Bone marrow (tissue), 2 donors: ENCODE measurements around the gene CDR2.
A peak's percentile ranks its signal among the peaks of the same experiment; 100 is the strongest.
"Not testable (repeated sequence)": the region's sequence is repeated elsewhere in the genome, so short reads cannot be mapped to it uniquely, and the experiment has no call there.

Experiments used
- DNase-seq, 2 donors: peaks; one replicate each; lab custom pipeline; 2025; lab: John Stamatoyannopoulos, UW

Gene CDR2

GRCh38 chr16:22374311-22375116 lies at the start of gene CDR2:
Gene CDR2 (minus strand): TSS chr16:22374619. CDS start chr16:22374309, 310 bp downstream.
- DNase-seq: peak; percentile 74 to 94

- no peak for DNase-seq
These were observed 49.3 kb upstream of the CDR2 start for GRCh38 chr16:22423716-22424115.

- DNase-seq: no peak
These were observed 46.7 kb upstream of the CDR2 start for GRCh38 chr16:22421136-22421535.

GRCh38 chr16:22420606-22421135 lies 46.3 kb upstream of the CDR2 start:
- DNase-seq: no peak

- no peak for DNase-seq
These were observed 45.5 kb upstream of the CDR2 start for GRCh38 chr16:22419908-22420307.

GRCh38 chr16:22418826-22419225 lies 44.4 kb upstream of the CDR2 start:
- DNase-seq: no peak

GRCh38 chr16:22417798-22418197 lies 43.4 kb upstream of the CDR2 start:
- DNase-seq: not testable (repeated sequence)

GRCh38 chr16:22417019-22417418 lies 42.6 kb upstream of the CDR2 start:
- no peak for DNase-seq

- DNase-seq: no peak
These were observed 39.4 kb upstream of the CDR2 start for GRCh38 chr16:22413819-22414218.

GRCh38 chr16:22407486-22407885 lies 33.1 kb upstream of the CDR2 start:
- no peak for DNase-seq

GRCh38 chr16:22402191-22402590 lies 27.8 kb upstream of the CDR2 start:
- DNase-seq: no peak

GRCh38 chr16:22400900-22401299 lies 26.5 kb upstream of the CDR2 start:
- DNase-seq: no peak

GRCh38 chr16:22397931-22398330 lies 23.5 kb upstream of the CDR2 start:
- no peak for DNase-seq

GRCh38 chr16:22397464-22397863 lies 23.0 kb upstream of the CDR2 start:
- DNase-seq: no peak

GRCh38 chr16:22395960-22396359 lies 21.5 kb upstream of the CDR2 start:
- DNase-seq: no peak

GRCh38 chr16:22394121-22394520 lies 19.7 kb upstream of the CDR2 start:
- DNase-seq: no peak

GRCh38 chr16:22388101-22388644 lies 13.8 kb upstream of the CDR2 start:
- no peak for DNase-seq

- no peak for DNase-seq
These were observed 12.6 kb upstream of the CDR2 start for GRCh38 chr16:22386976-22387375.

GRCh38 chr16:22385196-22385595 lies 10.8 kb upstream of the CDR2 start:
- DNase-seq: no peak

- no peak for DNase-seq
These were observed 9.4 kb upstream of the CDR2 start for GRCh38 chr16:22383827-22384226.

GRCh38 chr16:22381392-22381791 lies 7.0 kb upstream of the CDR2 start:
- DNase-seq: no peak

- no peak for DNase-seq
These were observed 6.1 kb upstream of the CDR2 start for GRCh38 chr16:22380529-22380928.

- DNase-seq: no peak
These were observed 5.2 kb upstream of the CDR2 start for GRCh38 chr16:22379656-22380055.
